Lower leg skin (tissue), 3 donors: ENCODE results near the gene PJA2.

Source experiments
- CTCF ChIP-seq, 3 donors: fragments of 450-650 bp; IDR thresholded peaks; one replicate each; pipeline ENCODE4 v1.5.1; 2016; ENCODE audit warnings: antibody characterized with exemption in 3 of 3, mild to moderate bottlenecking in 3 of 3, moderate library complexity in 2 of 3
- POLR2A ChIP-seq, 2 donors: fragments of 450-650 bp; IDR thresholded peaks; one replicate each; pipeline ENCODE4 v1.6.1; 2016 to 2017; ENCODE audit warnings: antibody characterized with exemption in 2 of 2, mild to moderate bottlenecking in 1 of 2, moderate library complexity in 1 of 2

GRCh38 chr5:109452661-109453060, 42.9 kb upstream of the PJA2 start:
- no peak for TF ChIP-seq POLR2A (IDR thresholded peaks at IDR 0.05)
- no peak for TF ChIP-seq CTCF (IDR thresholded peaks at IDR 0.05)
